NCI-H69 (cell line): ENCODE measurements around the gene ELAVL3.
"Not testable (repeated sequence)": the region's sequence is repeated elsewhere in the genome, so short reads cannot be mapped to it uniquely, and the experiment has no call there.

Experiments used
- DNase-seq: peaks from one replicate; lab custom pipeline; 2025; lab: John Stamatoyannopoulos, UW

ELAVL3 gene

GRCh38 chr19:11458912-11459311, 21.9 kb downstream of the ELAVL3 start:
- not testable (repeated sequence) for DNase-seq

DNA sequence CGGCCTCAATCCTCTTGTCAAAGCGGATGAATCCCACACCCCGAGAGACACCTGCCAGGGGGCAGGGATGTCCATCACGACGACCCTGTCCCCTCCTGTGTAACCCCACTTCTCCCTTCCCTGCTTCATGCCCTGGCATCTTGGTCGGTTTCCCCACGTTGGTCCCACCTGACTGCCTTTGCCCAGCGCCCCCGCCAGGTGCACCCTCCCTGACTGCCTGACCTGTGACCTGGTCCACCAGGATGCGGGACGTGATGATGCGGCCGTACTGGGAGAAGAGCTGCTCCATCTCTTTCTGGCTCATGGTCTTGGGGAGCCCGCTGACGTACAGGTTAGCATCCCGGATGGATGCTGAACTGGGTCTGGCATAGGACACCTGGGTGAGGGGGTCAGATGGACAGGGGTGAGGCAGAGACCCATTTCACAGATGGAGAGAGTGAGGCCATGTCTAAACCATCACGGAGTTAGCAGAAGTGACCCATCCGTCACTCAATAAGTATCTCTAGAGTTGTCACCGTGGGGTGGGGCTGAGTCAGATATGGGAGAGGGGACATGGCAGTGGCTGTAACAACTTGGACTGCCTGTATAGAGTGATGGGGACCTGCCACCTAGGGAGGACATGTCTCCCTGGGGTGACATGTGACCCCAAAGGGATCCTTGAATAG, 22.5 kb downstream of the ELAVL3 start:
- no peak for DNase-seq

- DNase-seq: no peak
Measured at GRCh38 chr19:11457831-11458230, 23.0 kb downstream of the ELAVL3 start.

GRCh38 chr19:11457115-11457514, 23.7 kb downstream of the ELAVL3 start:
- DNase-seq: no peak

GRCh38 chr19:11456659-11457058, 24.2 kb downstream of the ELAVL3 start:
- DNase-seq: no peak

GRCh38 chr19:11455233-11455554, 25.7 kb downstream of the ELAVL3 start:
- not testable (repeated sequence) for DNase-seq

DNA sequence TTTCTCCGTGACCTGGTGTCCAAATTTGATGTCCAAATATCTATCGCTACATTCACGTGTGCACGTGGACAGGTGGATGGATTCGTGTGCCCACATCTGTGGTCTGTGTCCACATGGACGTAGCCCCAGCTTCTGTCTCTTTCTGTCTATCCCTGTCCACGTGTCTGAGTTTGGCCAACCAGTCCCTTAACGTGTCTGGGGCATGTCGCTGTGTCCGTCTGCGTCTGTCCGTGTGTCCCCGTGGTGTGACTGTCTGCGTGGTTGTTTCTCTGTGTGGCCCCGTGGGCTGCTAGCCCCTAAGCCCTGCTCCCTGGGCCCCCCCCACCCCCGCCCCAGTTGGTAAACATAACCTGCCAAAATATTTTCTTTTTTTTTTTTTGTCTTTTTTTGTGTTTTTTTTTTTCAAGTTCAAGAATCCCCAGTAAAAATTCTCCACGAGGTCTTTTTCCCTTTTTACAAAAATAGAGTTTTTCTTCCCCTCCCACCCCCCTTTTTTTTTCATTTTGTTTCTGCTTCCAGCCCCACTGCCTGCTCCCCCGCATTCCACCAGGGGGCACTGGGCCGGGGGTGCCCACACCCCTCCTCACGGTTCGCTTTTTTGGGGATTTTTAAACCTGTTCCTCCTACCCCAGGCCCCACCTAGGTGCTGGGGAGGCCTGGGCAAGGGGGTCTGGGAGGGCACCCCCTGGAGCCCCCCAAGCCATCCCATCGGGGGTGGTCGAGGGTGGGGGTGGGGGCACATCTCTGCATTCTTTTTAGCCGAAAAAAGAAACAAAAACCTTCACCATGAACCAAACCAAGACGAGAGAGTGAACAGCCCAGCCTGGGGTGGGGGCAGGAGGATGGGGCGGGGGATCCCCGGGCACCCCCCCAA, 27.1 kb downstream of the ELAVL3 start:
- peak; percentile 18 for DNase-seq

GRCh38 chr19:11452620-11453310, 28.1 kb downstream of the ELAVL3 start:
- peak; percentile 19 for DNase-seq

DNA sequence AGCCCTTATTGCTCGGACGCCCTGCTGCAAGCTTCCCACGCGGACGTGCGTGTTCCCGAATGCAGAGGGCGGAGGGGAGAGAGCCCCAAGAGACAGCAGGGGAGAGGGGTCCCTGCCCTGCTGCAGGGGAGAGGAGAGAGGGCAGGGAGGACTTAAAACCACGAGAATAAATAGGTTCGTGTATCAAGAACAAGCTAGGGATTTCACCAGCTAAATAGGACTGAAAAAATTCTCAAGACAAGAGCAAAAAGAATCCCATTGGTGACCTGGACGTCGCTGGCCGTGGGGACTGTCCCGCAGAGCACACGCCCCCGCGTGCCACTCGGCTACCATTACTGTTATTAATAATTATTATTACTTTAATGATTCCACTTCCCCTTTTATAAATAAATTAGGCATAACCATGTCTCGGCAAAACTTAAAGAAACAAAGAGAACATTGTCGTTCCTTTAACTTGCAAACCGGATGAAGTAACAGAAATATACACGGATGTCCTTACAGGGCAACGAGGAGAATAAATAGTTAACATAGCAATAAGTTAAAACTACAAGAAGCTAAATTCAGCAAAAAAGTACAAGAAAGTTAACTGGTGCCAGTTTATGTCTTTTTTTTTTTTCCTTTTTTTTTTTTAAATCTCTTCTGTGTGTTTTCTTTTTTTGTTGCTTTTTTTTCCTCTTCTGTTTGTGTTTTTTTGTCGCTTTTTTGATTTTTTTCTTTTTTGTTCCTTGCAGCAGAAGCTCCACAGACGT, 28.8 kb downstream of the ELAVL3 start:
- no peak for DNase-seq

GRCh38 chr19:11451327-11451870, 29.4 kb downstream of the ELAVL3 start:
- no peak for DNase-seq

- no peak for DNase-seq
Measured at GRCh38 chr19:11450570-11451326, 30.1 kb downstream of the ELAVL3 start.

DNA sequence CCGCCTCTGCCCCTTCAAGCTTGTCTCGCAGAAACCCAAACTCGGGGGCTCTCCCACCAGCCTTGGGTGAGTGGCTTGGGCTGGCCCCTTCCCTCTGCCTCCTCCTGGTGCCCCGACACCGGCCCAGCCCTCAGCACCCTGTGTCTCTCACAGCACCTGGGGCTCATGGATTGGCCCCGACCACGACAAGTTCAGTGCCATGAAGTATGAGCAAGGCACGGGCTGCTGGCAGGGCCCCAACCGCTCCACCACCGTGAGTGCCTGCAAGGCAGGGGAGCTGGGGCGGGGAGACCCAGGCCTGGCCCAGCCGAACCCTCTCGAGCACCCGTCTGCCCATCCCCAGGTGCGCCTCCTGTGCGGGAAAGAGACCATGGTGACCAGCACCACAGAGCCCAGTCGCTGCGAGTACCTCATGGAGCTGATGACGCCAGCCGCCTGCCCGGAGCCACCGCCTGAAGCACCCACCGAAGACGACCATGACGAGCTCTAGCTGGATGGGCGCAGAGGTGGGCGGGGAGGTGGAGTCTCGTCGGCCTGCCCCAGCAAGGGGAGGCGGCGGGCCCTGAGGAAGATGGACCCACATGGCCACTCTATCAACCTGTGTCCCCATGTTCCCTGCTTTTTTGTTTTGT, 31.8 kb downstream of the ELAVL3 start:
- no peak for DNase-seq

- no peak for DNase-seq
Measured at GRCh38 chr19:11448410-11448809, 32.4 kb downstream of the ELAVL3 start.

DNA sequence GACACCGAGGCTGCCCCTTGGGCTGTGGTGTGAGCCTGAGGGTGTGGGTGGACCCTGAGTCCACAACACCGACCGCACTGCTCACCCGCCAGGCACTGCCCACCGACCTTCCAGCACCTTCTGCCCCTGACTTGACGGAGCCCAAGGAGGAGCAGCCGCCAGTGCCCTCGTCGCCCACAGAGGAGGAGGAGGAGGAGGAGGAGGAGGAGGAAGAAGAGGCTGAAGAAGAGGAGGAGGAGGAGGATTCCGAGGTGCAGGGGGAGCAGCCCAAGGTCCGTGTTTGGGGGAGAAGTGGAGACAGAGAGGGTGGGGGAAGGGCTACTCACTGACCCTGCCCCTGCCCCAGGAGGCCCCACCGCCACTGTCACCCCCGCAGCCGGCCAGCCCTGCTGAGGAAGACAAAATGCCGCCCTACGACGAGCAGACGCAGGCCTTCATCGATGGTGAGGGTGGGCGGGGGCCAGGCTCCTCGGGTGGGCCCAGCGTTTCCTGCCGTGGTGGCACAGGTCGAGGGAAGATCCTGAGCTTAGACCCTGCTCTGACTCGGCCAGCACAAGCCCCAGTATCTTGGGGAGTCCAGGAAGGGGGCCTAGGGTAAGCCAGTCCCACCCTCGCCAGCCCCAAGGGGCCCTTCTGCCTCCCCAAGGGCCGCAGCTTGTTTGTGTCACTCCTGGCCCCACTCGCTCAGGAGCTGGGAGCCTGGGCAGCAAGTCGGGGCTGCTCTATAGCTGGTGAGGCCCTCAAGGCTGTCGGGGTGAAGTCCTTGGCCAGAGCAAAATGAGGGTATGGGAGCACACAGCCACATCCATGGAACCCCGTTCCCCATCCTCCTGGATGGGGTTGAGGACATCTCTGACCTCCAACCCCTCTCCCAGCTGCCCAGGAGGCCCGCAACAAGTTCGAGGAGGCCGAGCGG, 33.2 kb downstream of the ELAVL3 start:
- no peak for DNase-seq

DNA sequence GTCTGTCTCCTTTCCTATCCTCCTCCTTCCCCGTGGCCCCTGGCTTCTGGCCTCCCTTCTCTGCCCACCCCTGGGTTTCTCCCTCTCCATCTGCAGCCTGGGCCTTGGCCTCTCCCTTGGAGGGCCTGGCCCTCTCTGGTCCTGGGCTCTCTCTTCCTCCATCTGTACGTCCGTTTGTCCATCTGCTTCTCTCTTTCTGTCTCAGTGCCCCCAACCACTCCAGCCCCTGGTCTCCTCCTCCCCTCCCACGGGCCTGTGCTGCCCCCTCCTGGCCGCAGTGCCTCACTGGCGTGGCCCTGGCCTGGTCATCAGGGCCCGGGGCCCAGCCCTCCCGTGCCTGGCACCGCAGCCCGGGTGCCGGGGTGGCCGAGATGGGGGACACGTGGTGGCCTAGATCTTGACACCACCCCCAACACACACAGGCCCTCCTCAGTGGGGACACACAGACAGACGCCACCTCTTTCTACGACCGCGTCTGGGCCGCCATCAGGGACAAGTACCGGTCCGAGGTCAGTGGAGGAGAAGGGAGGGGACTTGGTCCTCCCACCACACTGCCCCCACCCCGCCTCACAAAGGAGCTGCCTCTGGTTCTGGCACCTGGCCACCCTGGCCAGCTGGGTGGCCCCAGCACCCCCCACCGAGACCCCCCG, 34.1 kb downstream of the ELAVL3 start:
- DNase-seq: peak; percentile 58

DNA sequence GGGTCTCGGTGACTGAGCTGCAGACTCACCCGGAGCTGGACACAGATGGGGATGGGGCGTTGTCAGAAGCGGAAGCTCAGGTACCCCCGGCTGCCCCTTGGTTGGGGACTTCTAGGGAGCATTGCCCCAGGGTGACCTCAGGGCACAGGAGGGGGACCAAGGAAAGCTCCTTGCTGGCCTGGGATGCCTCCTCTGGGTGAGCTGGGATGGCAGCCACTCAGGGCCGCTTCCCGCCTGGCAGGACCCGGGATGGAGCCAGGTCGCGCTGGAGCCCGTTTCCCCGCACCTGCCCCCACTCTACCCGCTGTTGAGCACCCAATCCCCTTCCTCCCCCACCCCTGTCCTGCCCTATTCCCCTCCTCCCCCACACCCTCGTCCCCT, 34.6 kb downstream of the ELAVL3 start:
- no peak for DNase-seq

- no peak for DNase-seq
Measured at GRCh38 chr19:11445141-11445540, 35.7 kb downstream of the ELAVL3 start.

GRCh38 chr19:11444059-11444458, 36.8 kb downstream of the ELAVL3 start:
- DNase-seq: no peak

DNA sequence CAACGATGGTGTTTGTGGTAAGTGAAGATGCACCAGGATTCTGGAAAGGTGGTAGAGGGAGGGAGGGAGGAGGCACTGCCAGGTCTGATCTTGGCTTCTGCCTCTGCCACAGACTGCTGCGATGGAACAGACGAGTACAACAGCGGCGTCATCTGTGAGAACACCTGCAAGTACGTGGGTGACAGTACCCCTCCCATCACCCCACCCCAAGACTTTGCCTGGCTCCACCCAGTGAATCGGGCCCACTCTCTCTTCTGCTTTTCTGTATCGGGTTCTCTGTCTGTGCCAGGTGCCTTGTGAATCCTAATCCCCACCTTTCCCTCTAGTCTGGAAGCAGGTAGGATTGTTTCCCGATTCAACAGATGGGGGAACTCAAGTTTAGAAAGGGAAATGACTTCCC, 42.9 kb downstream of the ELAVL3 start:
- no peak for DNase-seq
